ENCODE data around the gene LMNB1. TPM values are rescaled to one million over a fixed set of nuclear protein-coding genes. Genes with fewer than 3 reads are reported as not detected.

LMNB1 gene
- total RNA-seq, 2 donors from 2014 or later, result 58.0 to 216 TPM

GRCh38 chr5:126875303-126875785, 98.4 kb downstream of the LMNB1 start:
- Histone ChIP-seq H3K4me1 (no peaks in the 10 kb centered on the region), H3K9ac (ENCODE audit: low read depth in 2 of 2, low read length in 2 of 2) (no peak overlapping the region), H3K27me3 (no peaks in the 10 kb centered on the region), H3K9me3 (no peaks in the 10 kb centered on the region), H3K36me3 (no peaks in the 10 kb centered on the region), H3K27ac (no peak overlapping the region), H3K4me3 (no peak overlapping the region)
- intact Hi-C loops (cut with DNase I), result no loop called here
- no peak for DNase-seq
- TF ChIP-seq CTCF (IDR thresholded peaks at IDR 0.05), result no peak

GRCh38 chr5:126877602-126878001, 100.7 kb downstream of the LMNB1 start:
- H3K4me3 ChIP-seq, result no peak overlapping the region
- DNase-seq, result no peak
- H3K36me3 ChIP-seq, result no peaks in the 10 kb centered on the region
- no peak overlapping the region for H3K9ac ChIP-seq (ENCODE audit: low read depth in 2 of 2, low read length in 2 of 2)
- H3K9me3 ChIP-seq, result no peaks in the 10 kb centered on the region
- no peak for TF ChIP-seq CTCF (IDR thresholded peaks at IDR 0.05)
- H3K4me1 ChIP-seq, result no peaks in the 10 kb centered on the region
- no peak overlapping the region for H3K27ac ChIP-seq
- intact Hi-C loops (cut with DNase I), result no loop called here
- no peaks in the 10 kb centered on the region for H3K27me3 ChIP-seq

- Histone ChIP-seq H3K9ac (ENCODE audit: low read depth in 2 of 2, low read length in 2 of 2) (no peak overlapping the region), H3K9me3 (no peaks in the 10 kb centered on the region), H3K4me1 (no peaks in the 10 kb centered on the region), H3K4me3 (no peak overlapping the region), H3K27me3 (no peaks in the 10 kb centered on the region), H3K36me3 (no peaks in the 10 kb centered on the region), H3K27ac (no peak overlapping the region)
- intact Hi-C loops (cut with DNase I), result no loop called here
- no peak for TF ChIP-seq CTCF (IDR thresholded peaks at IDR 0.05)
- no peak for DNase-seq
These were observed 101.1 kb downstream of the LMNB1 start for GRCh38 chr5:126878085-126878484.

- no peak for DNase-seq
- Histone ChIP-seq H3K9me3 (no peaks in the 10 kb centered on the region), H3K27ac (no peak overlapping the region), H3K4me3 (no peak overlapping the region), H3K4me1 (no peaks in the 10 kb centered on the region), H3K27me3 (no peaks in the 10 kb centered on the region), H3K36me3 (no peaks in the 10 kb centered on the region), H3K9ac (ENCODE audit: low read depth in 2 of 2, low read length in 2 of 2) (no peak overlapping the region)
- TF ChIP-seq CTCF (IDR thresholded peaks at IDR 0.05), result no peak
- intact Hi-C loops (cut with DNase I), result no loop called here
These were observed 101.7 kb downstream of the LMNB1 start for GRCh38 chr5:126878634-126879033.

- Histone ChIP-seq H3K4me1 (no peaks in the 10 kb centered on the region), H3K9ac (ENCODE audit: low read depth in 2 of 2, low read length in 2 of 2) (no peak overlapping the region), H3K36me3 (no peaks in the 10 kb centered on the region), H3K4me3 (no peak overlapping the region), H3K9me3 (no peaks in the 10 kb centered on the region), H3K27ac (no peak overlapping the region), H3K27me3 (no peaks in the 10 kb centered on the region)
- no peak for DNase-seq
- intact Hi-C loops (cut with DNase I), result no loop called here
- TF ChIP-seq CTCF (IDR thresholded peaks at IDR 0.05), result no peak
These were observed 105.1 kb downstream of the LMNB1 start for GRCh38 chr5:126881821-126882600.
